H1 (cell line): ENCODE results near the gene KIF5A. TPM values are rescaled to one million over a fixed set of nuclear protein-coding genes. Genes with fewer than 3 reads are reported as not detected.

Source experiments
- CTCF ChIA-PET: fragments of 300-600 bp; sonication (Branson Sonifier 250); formaldehyde crosslinking; loops from one replicate; lab custom pipeline; 2021; ENCODE audit not compliant: partially characterized antibody; lab: Charles Lee
- POLR2A ChIA-PET: fragments of 300-600 bp; sonication (Branson Sonifier 250); formaldehyde crosslinking; loops from one replicate; lab custom pipeline; 2021; ENCODE audit warnings: inconsistent platforms; ENCODE audit not compliant: partially characterized antibody; lab: Charles Lee
- DNase-seq, 2 experiments: peaks; one replicate each; pipeline versions ENCODE4 v3.0.0 to v3.0.0-alpha.2; 2010 to 2022; ENCODE audit warnings: low spot score in 2 of 2, low read depth in 1 of 2, mixed read lengths in 1 of 2
- FAIRE-seq: peaks from 2 replicates; lab custom pipeline; 2011; peaks lifted over from hg19 to GRCh38; lab: Jason Lieb, UNC
- H2AFZ ChIP-seq: 2 replicates; pipeline ENCODE4 v1.8.1; 2012; ENCODE audit warnings: low read length, inconsistent platforms
- H2AK5ac ChIP-seq: 2 replicates; pipeline ENCODE4 v1.6.1; 2013; ENCODE audit warnings: low read depth, low read length
- H2BK120ac ChIP-seq: replicated peaks from 2 replicates; pipeline ENCODE3; 2013; ENCODE audit warnings: low read depth, low read length, inconsistent platforms
- H2BK12ac ChIP-seq: 2 replicates; pipeline ENCODE4 v1.6.1; 2013; ENCODE audit warnings: low read depth, low read length
- H2BK15ac ChIP-seq: 2 replicates; pipeline ENCODE4 v1.6.1; 2013; ENCODE audit warnings: low read length
- H2BK20ac ChIP-seq: 2 replicates; pipeline ENCODE4 v1.6.1; 2013; ENCODE audit warnings: low read length
- H2BK5ac ChIP-seq: 2 replicates; pipeline ENCODE4 v1.6.1; 2013; ENCODE audit warnings: low read depth, low read length
- H3K14ac ChIP-seq: 2 replicates; pipeline ENCODE4 v1.6.1; 2013; ENCODE audit warnings: inconsistent platforms; ENCODE audit not compliant: insufficient read length
- H3K18ac ChIP-seq: 2 replicates; pipeline ENCODE4 v1.6.1; 2013; ENCODE audit warnings: low read length; ENCODE audit errors: extremely low read depth
- H3K23ac ChIP-seq: 2 replicates; pipeline ENCODE4 v1.6.1; 2013; ENCODE audit warnings: inconsistent platforms; ENCODE audit not compliant: insufficient read length
- H3K23me2 ChIP-seq: 2 replicates; pipeline ENCODE4 v1.6.1; 2013; ENCODE audit warnings: low read depth, low read length
- H3K27ac ChIP-seq: 2 replicates; pipeline ENCODE4 v1.6.1; 2011; ENCODE audit warnings: low read depth, low read length, inconsistent platforms
- H3K27me3 ChIP-seq, 4 experiments: replicated peaks in 1 of 4; 1 replicate in 1 of 4; 2 replicates in 3 of 4; pipeline versions ENCODE4 v1.6.1 to v1.8.1; 2011 to 2013; ENCODE audit warnings: low read length in 3 of 4, mild to moderate bottlenecking in 3 of 4, inconsistent platforms in 2 of 4, mixed read lengths in 2 of 4, moderate library complexity in 1 of 4; ENCODE audit not compliant: control insufficient read depth in 3 of 4, insufficient read depth in 3 of 4; ENCODE audit errors: extremely low read depth in 1 of 4
- H3K36me3 ChIP-seq, 4 experiments: 2 replicates each; pipeline versions ENCODE4 v1.6.1 to v1.8.1; 2011 to 2013; ENCODE audit warnings: mild to moderate bottlenecking in 4 of 4, low read length in 3 of 4, moderate library complexity in 2 of 4, control low read depth in 1 of 4, inconsistent platforms in 1 of 4; ENCODE audit not compliant: insufficient read depth in 4 of 4, control insufficient read depth in 2 of 4
- H3K4ac ChIP-seq: replicated peaks from 2 replicates; pipeline ENCODE3; 2013; ENCODE audit warnings: low read length, low read depth, mixed read lengths, inconsistent platforms; ENCODE audit not compliant: insufficient read length
- H3K4me1 ChIP-seq, 4 experiments: replicated peaks in 1 of 4; 1 replicate in 1 of 4; 2 replicates in 3 of 4; pipeline versions ENCODE4 v1.6.1 to v1.8.1; 2011 to 2013; ENCODE audit warnings: low read length in 3 of 4, inconsistent platforms in 2 of 4, mixed read lengths in 1 of 4; ENCODE audit not compliant: insufficient read depth in 4 of 4, control insufficient read depth in 3 of 4
- H3K4me2 ChIP-seq, 2 experiments: 2 replicates each; pipeline versions ENCODE4 v1.6.1 to v1.8.1; 2011 to 2013; ENCODE audit warnings: low read depth in 2 of 2, low read length in 2 of 2, control low read depth in 1 of 2, inconsistent platforms in 1 of 2, mild to moderate bottlenecking in 1 of 2; ENCODE audit not compliant: insufficient read depth in 1 of 2
- H3K4me3 ChIP-seq, 4 experiments: fragments of 200-600, 300-600 bp in 1 of 4; sonication (generic), shearing (Covaris generic), sonication (Bioruptor Twin) in 1 of 4; 2 replicates each; pipeline versions ENCODE4 v1.5.1 to v1.8.1; 2011 to 2016; ENCODE audit warnings: low read length in 4 of 4, low read depth in 3 of 4, control low read depth in 2 of 4, inconsistent platforms in 2 of 4, mild to moderate bottlenecking in 2 of 4, mixed read lengths in 1 of 4, moderate library complexity in 1 of 4; ENCODE audit not compliant: insufficient read depth in 2 of 4; ENCODE audit errors: extremely low read depth in 1 of 4
- H3K56ac ChIP-seq: replicated peaks from 2 replicates; pipeline ENCODE3; 2013; ENCODE audit warnings: low read depth, mild to moderate bottlenecking, mixed read lengths, low read length, inconsistent platforms; ENCODE audit not compliant: insufficient read length
- H3K79me1 ChIP-seq: 2 replicates; pipeline ENCODE4 v1.6.1; 2013; ENCODE audit warnings: low read depth, low read length, control low read depth
- H3K79me2 ChIP-seq, 2 experiments: 2 replicates each; pipeline versions ENCODE4 v1.6.1 to v1.8.1; 2012 to 2013; ENCODE audit warnings: low read length in 2 of 2, mild to moderate bottlenecking in 2 of 2, inconsistent platforms in 1 of 2; ENCODE audit not compliant: insufficient read depth in 2 of 2, control insufficient read depth in 1 of 2
- H3K9ac ChIP-seq, 4 experiments: replicated peaks in 1 of 4; 1 replicate in 1 of 4; 2 replicates in 3 of 4; pipeline versions ENCODE4 v1.6.1 to v1.8.1; 2011 to 2013; ENCODE audit warnings: low read depth in 3 of 4, low read length in 3 of 4, control low read depth in 2 of 4, mild to moderate bottlenecking in 2 of 4, moderate library complexity in 2 of 4, inconsistent platforms in 1 of 4; ENCODE audit errors: extremely low read depth in 1 of 4
- H3K9me3 ChIP-seq, 2 experiments: 2 replicates each; pipeline versions ENCODE4 v1.6.1 to v1.8.1; 2012 to 2013; ENCODE audit warnings: mild to moderate bottlenecking in 2 of 2, moderate library complexity in 2 of 2, control low read depth in 1 of 2, inconsistent platforms in 1 of 2, low read depth in 1 of 2, low read length in 1 of 2, mixed read lengths in 1 of 2; ENCODE audit not compliant: insufficient read depth in 2 of 2
- H4K20me1 ChIP-seq, 2 experiments: replicated peaks in 1 of 2; 2 replicates each; pipeline versions ENCODE3 to v1.8.1; 2011 to 2013; ENCODE audit warnings: inconsistent platforms in 2 of 2, low read length in 2 of 2, mild to moderate bottlenecking in 1 of 2; ENCODE audit not compliant: insufficient read depth in 2 of 2, control insufficient read depth in 1 of 2
- H4K5ac ChIP-seq: 2 replicates; pipeline ENCODE4 v1.6.1; 2013; ENCODE audit warnings: low read length, low read depth, mixed read lengths, inconsistent platforms; ENCODE audit not compliant: insufficient read length
- H4K8ac ChIP-seq: 2 replicates; pipeline ENCODE4 v1.8.0; 2013; ENCODE audit warnings: mild to moderate bottlenecking, moderate library complexity, low read length, inconsistent platforms; ENCODE audit not compliant: insufficient read depth; ENCODE audit errors: extremely low read depth
- H4K91ac ChIP-seq: replicated peaks from 2 replicates; pipeline ENCODE3; 2013; ENCODE audit warnings: low read length, mixed read lengths, inconsistent platforms; ENCODE audit not compliant: insufficient read length
- BCL11A ChIP-seq, 2 experiments: IDR thresholded peaks; one replicate each; pipeline ENCODE4 v1.6.1; 2011; ENCODE audit warnings: low read depth in 2 of 2, low read length in 2 of 2, mild to moderate bottlenecking in 2 of 2
- BRCA1 ChIP-seq: IDR thresholded peaks from 2 replicates; pipeline ENCODE4 v1.6.1; 2012; ENCODE audit warnings: low read depth, low read length, improper control_type of control experiment
- CTBP2 ChIP-seq: IDR thresholded peaks from 2 replicates; pipeline ENCODE4 v1.7.0; 2011; ENCODE audit warnings: borderline replicate concordance, mild to moderate bottlenecking, moderate library complexity, mixed read lengths, low read length; ENCODE audit not compliant: insufficient read depth, insufficient read length
- HDAC6 ChIP-seq: IDR thresholded peaks from one replicate; pipeline ENCODE4 v1.7.1; 2012; ENCODE audit warnings: low read depth, mild to moderate bottlenecking, inconsistent platforms, low read length, moderate library complexity
- KDM4A ChIP-seq: IDR thresholded peaks from one replicate; pipeline ENCODE4 v1.7.1; 2012; ENCODE audit warnings: low read depth, mild to moderate bottlenecking, moderate library complexity, low read length, inconsistent platforms; ENCODE audit not compliant: severe bottlenecking
- RNF2 ChIP-seq: fragments of 200-900, 300-1000 bp; sonication (generic); IDR thresholded peaks from 2 replicates; pipeline ENCODE4 v1.7.1; 2016; ENCODE audit warnings: borderline replicate concordance, low read depth, mild to moderate bottlenecking, antibody characterized with exemption, low read length; ENCODE audit not compliant: poor library complexity, severe bottlenecking; ENCODE audit errors: missing control alignments
- SIN3A ChIP-seq, 2 experiments: IDR thresholded peaks in 1 of 2; conservative IDR thresholded peaks in 1 of 2; 2 replicates each; pipeline ENCODE4 v1.6.1; 2011 to 2012; ENCODE audit warnings: low read length in 2 of 2, improper control_type of control experiment in 1 of 2, low read depth in 1 of 2, mild to moderate bottlenecking in 1 of 2
- WGBS, 2 experiments: shearing (Covaris generic) in 1 of 2; methylation state at CpG; one replicate each; pipeline versions ENCODE4 v1.1.6 to v1.1.7; 2013 to 2015; ENCODE audit warnings: low lambda C conversion rate in 2 of 2, mixed read lengths in 2 of 2, inconsistent platforms in 1 of 2, low coverage in 1 of 2, missing lambda C conversion rate in 1 of 2; ENCODE audit not compliant: insufficient replicate concordance in 2 of 2, insufficient coverage in 1 of 2, insufficient read length in 1 of 2; ENCODE audit errors: extremely low coverage in 1 of 2, missing lambda C conversion rate in 1 of 2; 5-methylcytosine and 5-hydroxymethylcytosine counted together
- polyA plus RNA-seq, 7 experiments: library from polyadenylated mRNA; depleted of rRNA in 3 of 7; stranded (reverse) in 5 of 7; unstranded in 2 of 7; fragments of >200 nt in 5 of 7; fragments of 200-250 nt in 2 of 7; gene quantifications; 1 replicate in 5 of 7; 2 replicates in 1 of 7; 4 replicates in 1 of 7; pipeline versions ENCODE4 v1.2.1 to v1.2.3, GENCODE V29; 2011 to 2013; ENCODE audit warnings: missing spikeins in 2 of 7, mixed read lengths in 2 of 7
- total RNA-seq: library from RNA; stranded (reverse); fragmentation: NEBNext Ultra II Directional; extraction: Animal tissue kit (Norgen Biotek cat#: 25700); gene quantifications from 2 replicates; pipeline ENCODE4 v1.2.1, GENCODE V29; 2021

Gene KIF5A
- total and polyA plus RNA-seq, 2 of the 8 experiments (the other 6 are each of a cell fraction or from before 2014, with no cell fraction given): 10.7 to 21.9 TPM

- Histone ChIP-seq H3K27ac (0 out of 2 replicates have a peak overlapping the region, but pooled peaks have one; percentile 29), H3K36me3 (no peaks in the 10 kb centered on the region; a peak in 1 of 8 replicates), H4K20me1 (peaks cover 7 to 9% of the 10 kb centered on the region in 2 experiments), H3K79me1 (peaks cover 10% of the 10 kb centered on the region), H3K27me3 (peaks cover 0 to 5% (median 3%) of the 10 kb centered on the region in 4 experiments; a peak in 2 of 7 replicates), H3K9ac (0 out of 7 replicates have a peak overlapping the region, but pooled peaks of 1 of the 4 experiments have one; percentile 3), H4K5ac (no peak overlapping the region), H3K4me3 (no peak overlapping the region; a peak in 2 of 8 replicates), H2AFZ (no peak overlapping the region), H3K4ac (no peak overlapping the region), H3K4me1 (peaks cover 4 to 20% (median 11%) of the 10 kb centered on the region in 4 experiments; a peak in 6 of 7 replicates), H3K4me2 (peak overlapping the region in 1 of 2 experiments; percentile 69; a peak in 2 of 4 replicates), H4K91ac (no peak overlapping the region), H3K14ac (no peak overlapping the region), H2BK15ac (0 out of 2 replicates have a peak overlapping the region, but pooled peaks have one; percentile 72), H3K18ac (no peak overlapping the region), H3K23me2 (peaks cover 13% of the 10 kb centered on the region), H2BK12ac (no peak overlapping the region), H4K8ac (no peak overlapping the region), H3K56ac (no peak overlapping the region), H3K23ac (no peak overlapping the region), H2BK20ac (0 out of 2 replicates have a peak overlapping the region, but pooled peaks have one; percentile 13), H2BK5ac (no peak overlapping the region; the same call in 1 of the 2 replicates), H2AK5ac (no peak overlapping the region), H3K79me2 (peaks cover 0 to 34% of the 10 kb centered on the region in 2 experiments; a peak in 2 of 4 replicates), H2BK120ac (no peak overlapping the region), H3K9me3 (no peaks in the 10 kb centered on the region)
- ChIA-PET CTCF (interaction anchor here (0.6 to 3.1 kb wide), 10 partner anchors 12 to 242 kb away, joined by 3 to 26 read pairs (median 3); no protein-coding TSS in a partner anchor), POLR2A (interaction anchor here (0.6 to 2.5 kb wide), 10 partner anchors 14 to 94 kb away, joined by 3 to 9 read pairs (median 4); partner anchors contain the start of gene DDIT3)
- DNase-seq (no peak), FAIRE-seq (no peak)
- 82% methylated on average over 6 of the region's 6 CpGs; no CpG with 5 or more reads in 1 of the 2 experiments for WGBS, 2 experiments
- TF ChIP-seq BRCA1 (no peak), HDAC6 (no peak), CTBP2 (no peak), RNF2 (no peak), SIN3A (conservative IDR thresholded peaks at IDR 0.05 in 1 of 2, IDR thresholded peaks at IDR 0.05 in 1 of 2; ENCODE audit: low read depth in 1 of 2, low read length in 2 of 2) (no peak), BCL11A (IDR thresholded peaks at IDR 0.05; ENCODE audit: low read depth in 2 of 2, low read length in 2 of 2) (no peak), KDM4A (no peak)
These were observed 3.0 kb downstream of the KIF5A start for GRCh38 chr12:57552835-57553313.
